ENCODE measurements around the gene CDC42EP1. TPM values are rescaled to one million over a fixed set of nuclear protein-coding genes. Genes with fewer than 3 reads are reported as not detected.

Gene CDC42EP1
- total and polyA plus RNA-seq, 2 donors (not counting 1 experiment from before 2014, with no cell fraction given): 0.22 TPM; not detected in 1

DNA sequence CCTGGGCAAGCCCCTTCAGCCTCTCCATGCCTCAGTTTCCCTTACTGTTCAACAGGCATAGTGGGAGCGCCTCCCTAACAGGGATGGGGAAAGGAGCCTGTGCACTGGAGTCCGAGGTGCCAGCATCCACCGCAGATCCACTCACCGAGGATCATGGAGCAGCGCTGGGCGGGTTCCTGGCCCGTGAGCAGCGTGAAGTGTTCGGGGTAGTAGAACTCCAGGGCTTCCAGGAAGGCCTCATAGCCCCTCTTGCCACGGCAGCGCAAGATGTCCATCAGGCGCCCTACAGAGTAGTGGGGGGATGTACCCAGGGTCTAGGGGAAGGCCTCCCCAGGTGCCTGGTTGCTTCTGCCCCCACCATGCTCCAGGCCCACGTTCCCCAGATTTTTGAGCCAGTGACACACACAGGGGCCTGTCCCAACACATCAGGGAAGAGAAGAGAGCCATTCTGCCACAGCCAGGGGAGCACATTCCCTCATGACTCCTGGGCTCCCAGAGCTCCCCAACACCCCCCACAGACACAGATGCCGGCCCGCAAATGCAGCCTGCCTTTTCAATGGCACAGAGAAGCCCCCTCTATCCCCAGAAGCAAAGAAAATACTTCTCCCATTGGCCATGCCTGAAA, 42.3 kb upstream of the CDC42EP1 start:
- peaks cover 6% of the 10 kb centered on the region for H3K4me1 Mint-ChIP-seq
- Histone ChIP-seq H3K4me3 (ENCODE audit: control extremely low read depth in 1 of 5, extremely low read depth in 1 of 5, insufficient read depth in 1 of 5, low read depth in 2 of 5, low read length in 4 of 5) (no peak overlapping the region), H3K4me2 (replicated peaks; ENCODE audit: low read depth, low read length, poor library complexity, severe bottlenecking) (no peak overlapping the region), H3K27me3 (replicated peaks in 1 of 4; ENCODE audit: control extremely low read depth in 1 of 4, control insufficient read depth in 3 of 4, insufficient read depth in 4 of 4, low read length in 3 of 4) (peaks cover 0 to 50% (median 12%) of the 10 kb centered on the region in 4 experiments), H2AFZ (ENCODE audit: insufficient read depth, low read depth, low read length, poor library complexity, severe bottlenecking) (no peak overlapping the region), H3K27ac (ENCODE audit: low read length in 2 of 2) (no peak overlapping the region), H3K36me3 (replicated peaks in 1 of 2; ENCODE audit: control extremely low read depth in 1 of 2, control insufficient read depth in 1 of 2, extremely low read depth in 1 of 2, insufficient read depth in 2 of 2, low read length in 1 of 2) (no peaks in the 10 kb centered on the region), H3K9me3 (ENCODE audit: control extremely low read depth in 1 of 3, control insufficient read depth in 2 of 3, insufficient read depth in 1 of 3, low read length in 2 of 3) (peaks cover 0 to 5% (median 0%) of the 10 kb centered on the region in 3 donors), H3K79me2 (ENCODE audit: control insufficient read depth, insufficient read depth, low read length) (no peaks in the 10 kb centered on the region), H3K9ac (ENCODE audit: low read length) (no peak overlapping the region), H3K4me1 (ENCODE audit: control insufficient read depth in 2 of 2, insufficient read depth in 2 of 2, low read length in 2 of 2) (peaks cover 5 to 10% of the 10 kb centered on the region in 2 donors), H4K20me1 (ENCODE audit: control insufficient read depth, insufficient read depth, low read length, poor library complexity, severe bottlenecking) (no peaks in the 10 kb centered on the region)
- no peak overlapping the region for H3K27ac Mint-ChIP-seq
- intact Hi-C loops (cut with micrococcal nuclease): no loop called here
- WGBS (ENCODE audit: insufficient coverage): 96% methylated on average over 11 of the region's 15 CpGs
- ATAC-seq (ENCODE audit: low read depth) (no peak), DNase-seq (no peak)
- POLR2A ChIA-PET: no interaction called here
- no peak for TF ChIP-seq EZH2 (IDR thresholded peaks at IDR 0.05; ENCODE audit: borderline replicate concordance, insufficient read depth, low read depth, low read length, poor library complexity, severe bottlenecking)
- TF ChIP-seq, protein P1, sequence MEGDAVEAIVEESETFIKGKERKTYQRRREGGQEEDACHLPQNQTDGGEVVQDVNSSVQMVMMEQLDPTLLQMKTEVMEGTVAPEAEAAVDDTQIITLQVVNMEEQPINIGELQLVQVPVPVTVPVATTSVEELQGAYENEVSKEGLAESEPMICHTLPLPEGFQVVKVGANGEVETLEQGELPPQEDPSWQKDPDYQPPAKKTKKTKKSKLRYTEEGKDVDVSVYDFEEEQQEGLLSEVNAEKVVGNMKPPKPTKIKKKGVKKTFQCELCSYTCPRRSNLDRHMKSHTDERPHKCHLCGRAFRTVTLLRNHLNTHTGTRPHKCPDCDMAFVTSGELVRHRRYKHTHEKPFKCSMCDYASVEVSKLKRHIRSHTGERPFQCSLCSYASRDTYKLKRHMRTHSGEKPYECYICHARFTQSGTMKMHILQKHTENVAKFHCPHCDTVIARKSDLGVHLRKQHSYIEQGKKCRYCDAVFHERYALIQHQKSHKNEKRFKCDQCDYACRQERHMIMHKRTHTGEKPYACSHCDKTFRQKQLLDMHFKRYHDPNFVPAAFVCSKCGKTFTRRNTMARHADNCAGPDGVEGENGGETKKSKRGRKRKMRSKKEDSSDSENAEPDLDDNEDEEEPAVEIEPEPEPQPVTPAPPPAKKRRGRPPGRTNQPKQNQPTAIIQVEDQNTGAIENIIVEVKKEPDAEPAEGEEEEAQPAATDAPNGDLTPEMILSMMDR (IDR thresholded peaks at IDR 0.05): no peak
- CTCF ChIA-PET: no interaction called here
- peaks cover 47% of the 10 kb centered on the region for H3K27me3 Mint-ChIP-seq
- H3K9me3 Mint-ChIP-seq (ENCODE audit: insufficient read depth): no peaks in the 10 kb centered on the region
- H3K4me3 Mint-ChIP-seq: peak overlapping the region; percentile 74

- peak overlapping the region; percentile 53 for H3K9ac ChIP-seq (ENCODE audit: low read length)
- H3K4me1 ChIP-seq (ENCODE audit: control insufficient read depth in 2 of 2, insufficient read depth in 2 of 2, low read length in 2 of 2): peaks cover 5 to 10% of the 10 kb centered on the region in 2 donors
- Mint-ChIP-seq H3K9me3 (ENCODE audit: insufficient read depth) (no peaks in the 10 kb centered on the region), H3K27ac (no peak overlapping the region), H3K4me1 (peaks cover 6% of the 10 kb centered on the region), H3K27me3 (peaks cover 54% of the 10 kb centered on the region), H3K4me3 (peak overlapping the region; percentile 74)
- peak overlapping the region; percentile 91 for H3K4me2 ChIP-seq (replicated peaks; ENCODE audit: low read depth, low read length, poor library complexity, severe bottlenecking)
- no peak for TF ChIP-seq EZH2 (IDR thresholded peaks at IDR 0.05; ENCODE audit: borderline replicate concordance, insufficient read depth, low read depth, low read length, poor library complexity, severe bottlenecking)
- TF ChIP-seq, protein P1 (IDR thresholded peaks at IDR 0.05): no peak
- ChIA-PET CTCF (no interaction called here), POLR2A (no interaction called here)
- no peak overlapping the region for H3K27ac ChIP-seq (ENCODE audit: low read length in 2 of 2)
- H3K9me3 ChIP-seq (ENCODE audit: control extremely low read depth in 1 of 3, control insufficient read depth in 2 of 3, insufficient read depth in 1 of 3, low read length in 2 of 3): peaks cover 0 to 5% (median 0%) of the 10 kb centered on the region in 3 donors
- 22% methylated on average over 62 of the region's 63 CpGs for WGBS (ENCODE audit: insufficient coverage)
- peak overlapping the region in 3 of 5 experiments; percentile 41 to 49 (median 44) for H3K4me3 ChIP-seq (ENCODE audit: control extremely low read depth in 1 of 5, extremely low read depth in 1 of 5, insufficient read depth in 1 of 5, low read depth in 2 of 5, low read length in 4 of 5)
- H3K27me3 ChIP-seq (replicated peaks in 1 of 4; ENCODE audit: control extremely low read depth in 1 of 4, control insufficient read depth in 3 of 4, insufficient read depth in 4 of 4, low read length in 3 of 4): peaks cover 0 to 49% (median 12%) of the 10 kb centered on the region in 4 experiments
- no peaks in the 10 kb centered on the region for H3K79me2 ChIP-seq (ENCODE audit: control insufficient read depth, insufficient read depth, low read length)
- intact Hi-C loops (cut with micrococcal nuclease): no loop called here
- DNase-seq (peak; percentile 39), ATAC-seq (ENCODE audit: low read depth) (no peak)
- no peaks in the 10 kb centered on the region for H3K36me3 ChIP-seq (replicated peaks in 1 of 2; ENCODE audit: control extremely low read depth in 1 of 2, control insufficient read depth in 1 of 2, extremely low read depth in 1 of 2, insufficient read depth in 2 of 2, low read length in 1 of 2)
- H2AFZ ChIP-seq (ENCODE audit: insufficient read depth, low read depth, low read length, poor library complexity, severe bottlenecking): peak overlapping the region; percentile 69
- H4K20me1 ChIP-seq (ENCODE audit: control insufficient read depth, insufficient read depth, low read length, poor library complexity, severe bottlenecking): no peaks in the 10 kb centered on the region
Measured at GRCh38 chr22:37518509-37519267, 41.6 kb upstream of the CDC42EP1 start.
